NCI-H2227 treated with DMSO at 0.1 percent for 48 hours (cell line): Measurements from ENCODE around the gene ST3GAL4.

ENCODE experiments used
- DNase-seq: peaks from one replicate; lab custom pipeline; 2025; lab: John Stamatoyannopoulos, UW

The ST3GAL4 gene

GRCh38 chr11:126408496-126408895 is 53.0 kb downstream of the ST3GAL4 start:
- no peak for DNase-seq

GRCh38 chr11:126408901-126409619 is 53.6 kb downstream of the ST3GAL4 start:
- no peak for DNase-seq

DNA sequence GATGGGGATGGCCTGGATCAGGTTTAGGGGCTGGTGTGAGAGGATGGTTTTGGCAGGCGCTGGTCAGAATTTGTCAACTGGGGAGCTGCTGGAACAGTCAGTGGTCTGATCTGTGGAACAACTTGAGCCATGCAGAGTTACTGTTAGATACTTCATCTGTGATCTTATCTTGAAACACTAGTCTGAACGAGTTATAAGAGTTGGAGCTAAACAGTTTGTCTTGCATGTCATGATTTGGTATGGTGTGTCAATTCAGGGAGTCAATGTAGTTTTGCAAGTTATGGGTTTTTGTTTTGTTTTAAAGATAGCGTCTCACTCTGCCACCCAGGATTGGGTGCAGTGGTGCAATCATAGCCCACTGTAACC is 54.1 kb downstream of the ST3GAL4 start:
- DNase-seq: no peak

DNA sequence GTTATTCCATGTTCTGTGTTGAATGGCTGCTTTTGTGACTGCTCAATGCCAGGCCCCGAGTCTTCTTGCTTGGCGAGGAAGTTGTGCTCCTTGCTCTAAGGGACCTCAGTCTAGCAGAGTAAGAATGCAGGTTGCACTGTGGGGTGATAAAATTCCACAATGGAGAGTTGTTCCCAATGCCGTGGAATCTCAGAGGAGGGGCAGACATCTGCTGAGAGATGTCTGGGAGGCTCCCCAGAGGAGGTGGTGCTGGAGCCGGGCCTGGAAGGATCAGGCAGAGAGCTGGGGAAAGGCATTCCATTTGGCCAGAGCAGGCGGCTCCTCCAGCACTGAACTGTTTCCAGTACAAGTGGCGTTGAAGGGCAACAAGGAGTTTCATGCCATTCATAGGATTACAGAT is 55.2 kb downstream of the ST3GAL4 start:
- no peak for DNase-seq

DNA sequence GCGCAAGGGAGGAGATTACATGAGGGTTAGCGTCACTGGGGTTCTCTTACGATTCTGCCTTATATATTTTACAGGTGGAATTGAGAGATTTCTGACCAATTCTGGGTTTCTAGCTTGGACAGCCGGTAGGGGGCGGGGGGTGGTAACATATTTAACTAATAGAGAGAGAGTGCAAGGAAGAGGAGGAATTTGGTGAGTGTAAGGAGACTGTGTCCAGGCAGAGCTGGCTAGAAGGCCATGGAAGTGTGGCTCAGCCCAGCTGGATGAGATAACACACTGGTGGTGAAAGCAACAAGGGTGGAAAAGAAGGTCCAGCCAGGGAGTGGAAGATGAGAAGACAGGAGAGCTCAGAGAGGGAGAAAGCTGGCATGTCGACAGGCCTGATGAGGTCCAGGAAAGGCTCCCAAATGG is 56.5 kb downstream of the ST3GAL4 start:
- DNase-seq: no peak

GRCh38 chr11:126413426-126413825 is 57.9 kb downstream of the ST3GAL4 start:
- no peak for DNase-seq

- DNase-seq: no peak
Measured at GRCh38 chr11:126413843-126414405, 58.4 kb downstream of the ST3GAL4 start.

- DNase-seq: no peak
Measured at GRCh38 chr11:126414615-126415014, 59.1 kb downstream of the ST3GAL4 start.

DNA sequence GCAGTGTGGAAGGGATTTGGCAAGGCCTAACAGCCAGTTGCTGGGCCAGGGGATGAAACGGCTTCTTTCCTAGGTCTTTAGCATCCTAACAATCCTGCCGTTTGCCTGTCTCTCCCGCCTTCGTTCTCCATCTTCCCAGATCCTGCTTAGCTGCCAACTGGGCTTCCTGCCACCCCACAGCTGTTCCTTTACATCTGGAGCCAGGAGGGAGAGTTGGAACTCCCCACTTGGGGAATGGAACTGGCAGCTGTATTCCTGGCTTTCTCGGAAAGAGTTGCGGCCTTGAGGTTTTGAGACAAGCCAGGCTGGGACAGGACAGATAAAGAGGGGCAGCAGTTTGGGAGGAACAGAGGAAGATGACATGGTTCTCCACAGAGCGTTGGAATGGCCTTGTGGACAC is 59.6 kb downstream of the ST3GAL4 start:
- no peak for DNase-seq

- DNase-seq: no peak
Measured at GRCh38 chr11:126415669-126416420, 60.4 kb downstream of the ST3GAL4 start.

GRCh38 chr11:126416542-126417090 is 61.1 kb downstream of the ST3GAL4 start:
- no peak for DNase-seq

- DNase-seq: no peak
Measured at GRCh38 chr11:126417091-126417862, 61.8 kb downstream of the ST3GAL4 start.

DNA sequence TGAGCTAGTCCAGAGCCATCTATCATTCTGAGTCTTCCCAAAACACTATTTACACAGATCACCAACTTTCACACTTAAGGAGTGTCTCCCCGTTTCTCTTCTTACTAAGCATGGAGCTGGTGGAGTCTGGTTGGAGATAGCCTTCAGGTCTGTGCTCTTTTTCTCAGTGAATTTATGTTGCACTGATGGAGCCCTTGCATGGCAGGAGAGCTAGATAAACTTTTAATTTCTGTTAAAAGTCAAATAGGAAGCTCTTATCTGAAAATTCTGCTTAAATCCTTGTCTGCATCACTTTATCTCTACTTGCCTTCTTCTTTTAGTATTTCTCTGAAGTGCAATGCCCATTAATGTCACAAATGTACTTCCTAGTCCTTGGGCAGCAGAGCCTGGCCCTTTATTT is 63.4 kb downstream of the ST3GAL4 start:
- no peak for DNase-seq

DNA sequence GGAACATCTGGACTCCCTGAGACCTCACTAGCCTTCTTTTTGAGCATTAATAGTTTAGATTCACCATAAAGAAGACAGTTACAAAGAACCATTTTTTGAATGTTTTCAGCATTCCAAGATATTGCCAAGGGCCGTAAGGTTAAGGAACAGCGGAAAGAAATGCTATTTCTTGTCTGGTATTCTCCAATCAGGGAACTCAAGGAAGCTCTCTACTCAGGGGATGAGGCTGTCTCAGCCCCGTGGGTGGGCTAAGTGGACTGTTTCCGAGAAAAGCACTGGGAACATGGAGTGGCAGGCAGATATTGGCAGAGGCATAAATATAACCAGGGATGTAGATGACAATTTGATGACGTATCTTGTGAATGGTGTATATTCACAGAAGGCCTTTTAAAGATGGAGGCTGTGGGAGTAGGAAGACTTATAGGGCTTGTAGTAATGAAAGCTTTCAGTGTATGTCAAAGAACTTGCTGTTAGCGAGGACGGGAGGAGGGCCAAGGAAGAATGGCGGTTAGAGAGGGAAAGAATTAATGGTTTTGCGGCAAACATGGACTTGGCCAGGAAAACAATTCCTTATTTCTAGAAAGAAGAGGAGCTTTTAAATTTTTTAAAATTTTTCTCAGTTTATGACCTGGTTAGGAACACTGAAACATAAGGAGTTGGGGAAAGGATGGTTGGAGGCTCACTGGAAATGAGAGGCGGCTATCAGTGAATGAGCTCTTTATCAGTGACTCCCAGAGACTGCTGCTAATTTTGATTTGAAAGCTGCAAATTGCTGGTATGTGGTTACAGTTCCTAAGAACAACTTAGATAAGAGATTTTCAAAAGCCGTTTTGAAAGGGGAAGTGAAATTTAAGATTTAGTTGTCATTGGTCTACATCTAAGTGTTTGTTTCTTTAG is 64.6 kb downstream of the ST3GAL4 start:
- peak; percentile 17 for DNase-seq

GRCh38 chr11:126420698-126421256 is 65.3 kb downstream of the ST3GAL4 start:
- DNase-seq: no peak

GRCh38 chr11:126421271-126421671 is 65.8 kb downstream of the ST3GAL4 start:
- no peak for DNase-seq

DNA sequence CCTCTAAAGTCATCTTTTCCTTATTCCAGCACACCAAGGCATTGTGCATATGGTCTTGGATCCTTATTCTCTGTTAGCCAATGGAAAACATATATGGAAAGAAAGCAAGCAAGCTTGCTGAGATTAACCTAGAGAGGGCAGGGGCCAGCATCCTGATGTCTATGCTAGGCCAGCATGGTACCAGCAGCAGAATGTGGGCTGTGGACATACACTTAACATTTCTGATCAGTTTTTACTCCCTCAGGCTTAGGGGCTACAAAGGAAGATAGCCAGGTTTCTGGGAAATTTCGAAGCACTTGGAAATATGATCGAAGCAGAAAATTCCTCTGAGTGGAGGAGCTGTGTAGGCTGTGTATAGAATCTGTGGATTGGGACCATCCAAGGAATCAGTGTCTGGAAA is 67.0 kb downstream of the ST3GAL4 start:
- DNase-seq: no peak

GRCh38 chr11:126423154-126423553 is 67.7 kb downstream of the ST3GAL4 start:
- no peak for DNase-seq

GRCh38 chr11:126423743-126424142 is 68.3 kb downstream of the ST3GAL4 start:
- DNase-seq: no peak

DNA sequence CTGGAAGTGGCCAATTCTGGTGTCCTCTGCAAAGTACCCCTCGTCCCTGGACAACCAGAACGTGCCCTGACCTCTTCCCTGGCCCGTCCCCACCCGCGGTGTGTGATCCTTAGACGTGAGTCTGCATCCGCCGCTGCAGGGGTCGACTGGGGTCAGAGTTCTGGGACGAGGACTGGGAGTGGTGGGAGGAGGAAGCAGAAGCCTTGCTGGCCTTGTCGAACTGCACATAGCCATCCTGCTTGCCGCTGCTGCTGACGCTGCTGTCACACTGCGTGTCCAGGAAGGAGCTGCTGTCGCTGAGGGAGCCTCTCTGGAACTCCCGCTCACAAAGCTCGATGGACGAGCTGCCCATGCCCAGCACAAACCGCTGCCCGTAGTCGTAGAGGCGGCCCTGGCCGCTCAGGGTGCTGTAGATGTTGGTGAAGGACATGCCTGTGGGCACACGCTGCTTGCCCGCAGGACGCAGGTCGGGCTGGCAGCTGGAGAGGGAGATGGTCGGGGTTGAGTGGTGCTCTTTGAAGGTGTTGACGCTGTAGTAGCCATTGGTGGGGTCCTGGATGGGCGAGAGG is 69.1 kb downstream of the ST3GAL4 start:
- no peak for DNase-seq

DNA sequence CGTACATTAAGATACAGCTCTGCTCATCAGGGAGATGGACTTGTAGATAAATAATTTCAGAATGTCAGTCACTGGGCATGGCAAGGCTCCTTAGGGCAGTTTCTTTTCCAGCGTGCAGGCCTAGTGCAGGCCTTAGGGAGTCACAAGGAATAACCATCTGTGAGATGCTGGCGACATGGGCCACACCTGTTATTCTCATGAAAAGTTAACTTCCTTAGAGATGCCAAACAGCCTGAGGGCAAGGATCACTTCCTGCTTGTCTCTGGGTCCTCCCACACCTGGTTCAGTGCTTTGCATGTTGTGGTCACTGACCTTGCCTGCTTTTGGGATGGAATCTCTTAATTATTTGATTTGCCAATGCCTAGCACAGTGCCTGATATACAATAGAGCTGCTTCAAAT is 70.6 kb downstream of the ST3GAL4 start:
- no peak for DNase-seq
